Colonic mucosa (tissue), 4 donors: ENCODE results near the gene SUFU. TPM values are rescaled to one million over a fixed set of nuclear protein-coding genes. Genes with fewer than 3 reads are reported as not detected.

ENCODE experiments used
- DNase-seq: peaks from one replicate; pipeline ENCODE4 v3.0.0-alpha.2; 2020
- H3K27ac ChIP-seq: fragments of 200-600 bp; one replicate; pipeline ENCODE4 v1.8.0; 2021
- H3K27me3 ChIP-seq: fragments of 200-600 bp; one replicate; pipeline ENCODE4 v1.8.0; 2021
- H3K36me3 ChIP-seq: fragments of 200-600 bp; one replicate; pipeline ENCODE4 v1.8.0; 2021
- H3K4me1 ChIP-seq: fragments of 200-600 bp; one replicate; pipeline ENCODE4 v1.8.0; 2021; ENCODE audit warnings: mild to moderate bottlenecking
- H3K4me3 ChIP-seq: fragments of 200-600 bp; one replicate; pipeline ENCODE4 v1.8.0; 2021
- H3K9ac ChIP-seq, 2 donors: one replicate each; pipeline ENCODE4 v1.7.0; 2013; ENCODE audit warnings: control low read depth in 2 of 2, low read depth in 2 of 2, low read length in 2 of 2
- H3K9me3 ChIP-seq: fragments of 200-600 bp; one replicate; pipeline ENCODE4 v1.8.0; 2021
- intact Hi-C: fragments of 100-400 bp; cut with DNase I; formaldehyde crosslinking; loops from one replicate; pipeline ENCODE4 v1.14.1; 2022
- total RNA-seq, 2 donors: library from RNA; stranded (reverse); fragmentation: NEBNext Ultra II Directional in 1 of 2; extraction: Animal tissue kit (Norgen Biotek cat#: 25700) in 1 of 2; gene quantifications; one replicate each; pipeline ENCODE4 v1.2.1, GENCODE V29; 2021
- TF ChIP-seq, protein P1 (sequence below): fragments of 200-600 bp; IDR thresholded peaks from one replicate; pipeline ENCODE4 v1.8.0; 2022; ENCODE audit warnings: antibody characterized with exemption, mild to moderate bottlenecking
- donor health status: healthy.
- donor health status: DM: no; HTN: no; CAD: no.
- donor health status: DM: no; HTN: no; CAD: no.

Gene SUFU
- total RNA-seq, 2 donors from 2014 or later = 7.6 to 8.6 TPM

DNA sequence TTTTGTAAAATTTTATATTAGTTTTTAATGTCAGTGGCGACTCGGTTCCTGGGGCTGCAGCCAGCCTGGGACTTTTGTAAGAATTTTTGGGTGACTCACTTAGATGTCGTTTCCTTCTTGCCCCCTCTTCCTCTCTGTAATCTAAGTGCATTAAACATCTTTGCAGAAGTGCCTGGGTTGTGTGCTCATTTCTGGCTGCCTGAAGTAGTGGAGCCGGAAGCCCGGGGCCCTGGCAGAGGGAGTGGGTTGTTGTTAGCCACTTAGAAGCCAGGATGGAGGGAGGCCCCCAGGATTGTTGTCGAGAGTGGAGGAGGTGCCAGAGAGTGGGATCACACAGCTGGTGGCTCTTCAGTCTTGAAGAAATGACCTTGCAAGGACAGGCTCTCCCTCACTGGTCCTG is 129.5 kb downstream of the SUFU start:
- TF ChIP-seq, protein P1, sequence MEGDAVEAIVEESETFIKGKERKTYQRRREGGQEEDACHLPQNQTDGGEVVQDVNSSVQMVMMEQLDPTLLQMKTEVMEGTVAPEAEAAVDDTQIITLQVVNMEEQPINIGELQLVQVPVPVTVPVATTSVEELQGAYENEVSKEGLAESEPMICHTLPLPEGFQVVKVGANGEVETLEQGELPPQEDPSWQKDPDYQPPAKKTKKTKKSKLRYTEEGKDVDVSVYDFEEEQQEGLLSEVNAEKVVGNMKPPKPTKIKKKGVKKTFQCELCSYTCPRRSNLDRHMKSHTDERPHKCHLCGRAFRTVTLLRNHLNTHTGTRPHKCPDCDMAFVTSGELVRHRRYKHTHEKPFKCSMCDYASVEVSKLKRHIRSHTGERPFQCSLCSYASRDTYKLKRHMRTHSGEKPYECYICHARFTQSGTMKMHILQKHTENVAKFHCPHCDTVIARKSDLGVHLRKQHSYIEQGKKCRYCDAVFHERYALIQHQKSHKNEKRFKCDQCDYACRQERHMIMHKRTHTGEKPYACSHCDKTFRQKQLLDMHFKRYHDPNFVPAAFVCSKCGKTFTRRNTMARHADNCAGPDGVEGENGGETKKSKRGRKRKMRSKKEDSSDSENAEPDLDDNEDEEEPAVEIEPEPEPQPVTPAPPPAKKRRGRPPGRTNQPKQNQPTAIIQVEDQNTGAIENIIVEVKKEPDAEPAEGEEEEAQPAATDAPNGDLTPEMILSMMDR = no peak
- intact Hi-C loops = no loop called here
- no peak for DNase-seq
- Histone ChIP-seq H3K9me3 (no peaks in the 10 kb centered on the region), H3K27ac (peak overlapping the region; percentile 64), H3K27me3 (no peaks in the 10 kb centered on the region), H3K4me1 (no peaks in the 10 kb centered on the region), H3K36me3 (no peaks in the 10 kb centered on the region), H3K4me3 (no peak overlapping the region), H3K9ac (peak overlapping the region in 1 of 2 donors; percentile 12)

DNA sequence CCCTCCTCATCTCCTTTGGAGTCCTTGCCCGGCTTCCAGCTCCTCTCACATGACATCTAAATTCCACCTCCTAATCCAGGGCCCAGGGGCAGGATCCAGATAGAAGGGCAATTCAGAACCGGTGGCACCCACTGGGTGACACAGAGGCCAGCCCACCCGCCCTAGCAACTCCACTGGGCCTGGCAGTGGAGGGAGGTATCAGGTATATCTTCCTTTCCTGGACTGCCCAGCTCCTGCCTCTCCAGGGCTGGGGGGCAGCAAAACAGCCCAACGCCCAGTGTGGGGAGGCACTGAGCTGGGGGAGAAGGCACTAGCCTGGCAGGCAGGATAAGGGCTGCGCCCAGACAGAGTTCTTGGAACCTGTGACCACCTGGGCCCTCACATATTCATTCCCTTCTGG is 130.1 kb downstream of the SUFU start:
- TF ChIP-seq, protein P1 = no peak
- Histone ChIP-seq H3K27me3 (no peaks in the 10 kb centered on the region), H3K9me3 (no peaks in the 10 kb centered on the region), H3K4me1 (no peaks in the 10 kb centered on the region), H3K27ac (peak overlapping the region; percentile 64), H3K36me3 (no peaks in the 10 kb centered on the region), H3K4me3 (no peak overlapping the region), H3K9ac (peak overlapping the region in 1 of 2 donors; percentile 24)
- intact Hi-C loops = no loop called here
- DNase-seq = no peak

DNA sequence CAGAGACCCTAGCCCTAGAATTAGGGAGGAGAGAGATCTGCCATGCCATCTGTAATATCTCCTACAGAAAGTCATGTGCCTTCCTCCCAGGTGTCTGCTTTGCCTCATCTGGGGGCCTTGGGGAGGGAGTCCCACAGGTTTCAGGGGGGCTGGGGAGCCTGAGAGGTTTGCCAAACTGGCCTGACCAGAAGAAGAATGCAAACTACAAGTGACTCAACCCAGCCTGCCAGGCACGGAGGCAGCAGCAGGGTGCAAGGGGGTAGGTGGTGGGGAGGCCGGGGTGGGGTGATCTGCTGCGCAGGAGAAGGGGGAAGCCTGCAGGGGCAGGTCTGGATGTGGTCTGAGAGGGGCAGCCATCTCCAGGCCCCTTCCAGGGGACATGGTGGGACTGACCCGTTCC is 130.9 kb downstream of the SUFU start:
- H3K9me3 ChIP-seq = no peaks in the 10 kb centered on the region
- H3K4me1 ChIP-seq = no peaks in the 10 kb centered on the region
- no peak overlapping the region for H3K27ac ChIP-seq
- no peaks in the 10 kb centered on the region for H3K27me3 ChIP-seq
- H3K9ac ChIP-seq = no peak overlapping the region
- no peaks in the 10 kb centered on the region for H3K36me3 ChIP-seq
- no peak overlapping the region for H3K4me3 ChIP-seq
- intact Hi-C loops = no loop called here
- DNase-seq = no peak
- TF ChIP-seq, protein P1 = no peak

DNA sequence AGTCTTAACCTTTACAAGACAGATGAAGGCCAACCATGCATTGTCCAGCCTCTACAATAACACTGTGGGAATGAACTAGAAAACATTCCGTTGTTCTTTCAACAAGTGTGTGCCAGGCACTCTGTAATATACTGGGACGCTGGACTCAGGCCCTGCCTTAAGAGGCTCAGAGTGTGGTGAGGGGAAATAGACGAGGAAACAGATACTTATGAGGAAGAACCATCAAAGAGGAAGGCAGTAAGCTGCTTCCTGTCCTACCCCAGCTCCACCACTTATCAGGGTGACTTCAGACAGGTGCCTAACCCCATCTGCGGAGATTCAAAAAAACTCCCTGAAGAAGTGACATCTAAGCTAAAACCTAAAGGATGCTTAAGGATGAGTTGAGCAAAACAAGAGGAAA is 131.6 kb downstream of the SUFU start:
- Histone ChIP-seq H3K27ac (no peak overlapping the region), H3K36me3 (no peaks in the 10 kb centered on the region), H3K9me3 (no peaks in the 10 kb centered on the region), H3K27me3 (no peaks in the 10 kb centered on the region), H3K9ac (peak overlapping the region in 1 of 2 donors; percentile 26), H3K4me1 (no peaks in the 10 kb centered on the region), H3K4me3 (no peak overlapping the region)
- intact Hi-C loops = no loop called here
- TF ChIP-seq, protein P1 = no peak
- no peak for DNase-seq

DNA sequence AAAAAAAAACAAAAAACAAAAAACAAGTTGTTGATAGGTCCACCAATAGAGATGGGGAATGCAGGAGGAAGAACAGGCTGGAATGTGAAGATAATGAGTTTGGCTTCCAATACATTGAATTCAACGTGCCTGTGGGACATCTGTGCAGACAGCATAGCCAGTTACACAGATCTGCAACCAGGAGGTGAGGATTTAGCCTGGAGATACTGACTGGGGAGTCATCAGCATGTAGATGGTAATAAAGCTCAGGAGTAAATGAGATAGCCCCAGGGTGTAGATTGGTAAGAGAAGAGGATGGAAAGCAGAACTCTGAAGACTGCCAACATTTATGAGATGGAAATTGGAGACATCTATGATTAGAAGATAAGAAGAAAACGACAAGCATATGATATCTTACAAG is 135.8 kb downstream of the SUFU start:
- TF ChIP-seq, protein P1 = no peak
- intact Hi-C loops = no loop called here
- no peaks in the 10 kb centered on the region for H3K27me3 ChIP-seq
- no peak overlapping the region for H3K9ac ChIP-seq
- H3K9me3 ChIP-seq = no peaks in the 10 kb centered on the region
- H3K4me3 ChIP-seq = no peak overlapping the region
- H3K4me1 ChIP-seq = no peaks in the 10 kb centered on the region
- DNase-seq = no peak
- H3K36me3 ChIP-seq = no peaks in the 10 kb centered on the region
- no peak overlapping the region for H3K27ac ChIP-seq

DNA sequence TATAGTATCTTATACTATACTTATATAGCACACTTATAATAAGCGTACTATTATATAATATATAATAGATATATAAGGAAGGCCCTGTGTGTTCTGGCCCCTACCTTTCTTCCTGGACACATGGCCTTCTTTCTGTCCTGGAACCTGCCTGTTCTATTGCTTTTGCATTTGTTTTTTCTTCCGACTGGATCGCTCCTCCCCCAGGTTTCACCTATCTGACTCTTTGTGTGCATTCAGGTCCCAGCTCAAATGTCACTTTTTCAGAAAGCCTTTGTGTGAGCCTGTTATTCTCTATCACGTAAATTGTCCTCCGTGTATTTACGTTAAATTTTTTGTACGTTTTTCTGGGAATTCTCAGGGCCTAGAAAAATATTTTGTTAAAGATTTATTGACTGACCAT is 137.6 kb downstream of the SUFU start:
- Histone ChIP-seq H3K9ac (peak overlapping the region in 1 of 2 donors; percentile 89), H3K27ac (peak overlapping the region; percentile 99), H3K4me1 (no peaks in the 10 kb centered on the region), H3K27me3 (no peaks in the 10 kb centered on the region), H3K9me3 (no peaks in the 10 kb centered on the region), H3K4me3 (peak overlapping the region; percentile 86), H3K36me3 (no peaks in the 10 kb centered on the region)
- no peak for DNase-seq
- TF ChIP-seq, protein P1 = no peak
- intact Hi-C loops = no loop called here
